Hepatic stellate cell (primary cell): ENCODE data around the gene SDK1.

Source experiments
- DNase-seq: peaks from one replicate; pipeline ENCODE4 v3.0.0; 2011; ENCODE audit warnings: low spot score

The SDK1 gene

GRCh38 chr7:4135301-4135700, 834.2 kb downstream of the SDK1 start:
- no peak for DNase-seq

- DNase-seq = no peak
Observed at GRCh38 chr7:4136036-4136435, 835.0 kb downstream of the SDK1 start.

DNA sequence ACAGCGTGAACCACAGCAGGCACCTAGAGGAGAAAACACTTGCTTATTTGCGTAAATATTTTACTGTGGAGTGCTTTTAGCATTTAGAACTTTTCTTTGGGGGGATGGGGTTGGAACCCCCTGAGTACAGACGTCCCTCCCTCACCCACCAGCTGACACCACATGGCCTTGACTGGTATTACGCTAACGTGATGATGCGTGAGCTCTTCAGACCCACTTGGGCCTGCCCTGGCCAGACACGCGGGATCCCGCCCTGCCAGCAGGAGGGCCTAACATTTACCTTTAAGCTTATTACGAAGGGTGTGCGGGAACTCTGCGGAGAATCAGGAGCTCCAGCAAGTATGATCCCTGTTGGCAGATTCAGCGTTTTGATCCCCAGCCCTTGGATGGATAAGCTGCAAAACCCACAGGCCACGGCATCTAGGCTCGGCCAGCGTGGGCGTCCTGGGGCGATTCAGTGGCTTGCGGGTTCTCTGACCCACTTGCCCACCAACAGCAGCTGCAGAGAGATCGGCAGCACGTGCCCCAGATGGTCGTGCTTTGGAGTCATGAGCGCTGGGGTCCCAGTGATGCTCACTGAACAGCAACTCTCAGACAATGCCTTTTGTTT, 835.6 kb downstream of the SDK1 start:
- no peak for DNase-seq

DNA sequence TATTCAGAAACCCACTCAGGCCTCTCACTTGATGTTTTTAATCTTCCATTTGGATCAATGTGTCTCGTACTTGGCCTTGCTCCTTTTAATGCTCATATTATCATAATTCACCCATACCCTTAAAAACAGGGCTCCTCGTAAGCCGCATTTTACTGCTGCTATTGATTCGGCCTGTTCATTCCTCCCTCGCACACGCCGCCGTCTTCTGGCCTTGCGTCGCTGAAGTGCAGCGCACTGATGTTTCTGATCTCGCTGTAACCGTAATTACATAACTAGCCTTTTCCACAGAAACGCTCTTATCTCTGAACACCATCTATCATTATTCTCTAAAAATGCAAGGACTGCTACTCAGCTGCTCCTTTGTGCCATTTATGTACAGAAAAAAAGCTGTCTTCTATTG, 836.5 kb downstream of the SDK1 start:
- DNase-seq = no peak

DNA sequence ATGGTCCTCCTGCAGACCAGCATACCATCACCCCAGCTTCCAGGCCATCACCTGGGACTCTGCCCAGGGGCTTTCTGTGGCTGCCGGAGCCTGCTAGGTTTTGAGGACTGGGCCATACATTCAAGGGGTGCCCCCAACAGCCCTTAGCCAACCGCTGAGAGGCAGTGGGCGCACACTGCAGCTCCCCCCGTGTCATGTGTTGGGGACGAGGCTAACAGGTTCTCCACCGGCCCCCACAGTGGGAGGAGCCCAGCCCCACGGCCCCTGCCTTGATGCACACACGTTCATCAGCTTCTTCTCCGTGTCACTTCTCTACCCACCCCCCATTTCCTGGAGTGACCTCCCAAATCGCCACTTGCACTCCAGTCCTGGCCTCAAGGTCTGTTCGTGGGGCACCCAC, 837.8 kb downstream of the SDK1 start:
- no peak for DNase-seq

DNA sequence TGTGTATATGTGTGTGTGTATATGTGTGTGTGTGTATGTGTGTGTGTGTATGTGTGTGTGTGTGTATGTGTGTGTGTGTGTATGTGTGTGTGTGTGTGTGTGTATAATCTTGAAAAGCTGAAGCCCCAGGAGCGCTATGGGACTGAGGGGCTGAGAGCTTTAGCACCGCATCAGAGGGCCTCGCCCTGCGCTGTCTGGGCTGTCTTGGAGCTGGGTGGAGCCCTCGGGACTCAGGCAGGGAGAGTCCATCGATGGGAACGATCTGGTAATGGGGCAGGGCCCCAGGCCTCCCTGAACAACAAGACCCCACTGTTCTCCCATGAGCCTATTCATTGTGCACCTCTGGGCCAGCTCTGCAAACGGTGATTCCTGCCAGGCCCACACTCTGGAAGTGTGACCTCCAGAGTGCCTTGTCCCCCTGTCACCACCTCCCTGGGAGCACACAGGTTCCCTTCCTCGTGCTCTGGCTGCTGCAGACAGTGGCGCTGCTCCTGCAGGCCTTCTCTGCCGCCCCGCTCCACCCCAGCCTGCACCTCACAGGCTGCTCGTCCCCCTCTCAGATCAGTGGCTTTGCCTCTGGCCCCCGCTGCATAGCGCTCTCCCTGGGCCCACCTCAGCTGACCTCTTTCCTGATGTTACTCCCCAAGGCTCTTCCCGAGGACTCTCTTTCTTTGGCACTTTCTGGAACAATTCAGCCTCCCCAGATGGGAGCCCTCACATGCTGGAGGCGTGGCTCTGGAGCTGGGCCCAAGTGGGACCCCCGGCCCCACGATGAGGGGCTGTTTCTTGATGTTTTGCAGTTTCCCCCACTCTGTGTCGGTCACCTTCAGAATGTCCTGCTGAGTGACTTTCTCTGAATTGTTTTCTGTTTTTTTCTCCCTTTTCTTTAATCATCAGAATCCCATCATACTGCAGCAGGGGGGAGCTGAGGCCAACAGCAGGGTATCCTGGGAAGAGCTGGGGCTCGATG, 838.9 kb downstream of the SDK1 start:
- DNase-seq = no peak

GRCh38 chr7:4140933-4141332, 839.9 kb downstream of the SDK1 start:
- no peak for DNase-seq

- no peak for DNase-seq
Observed at GRCh38 chr7:4143006-4143405, 842.0 kb downstream of the SDK1 start.

- DNase-seq = no peak
Observed at GRCh38 chr7:4143511-4144171, 842.6 kb downstream of the SDK1 start.

GRCh38 chr7:4144172-4144701, 843.2 kb downstream of the SDK1 start:
- no peak for DNase-seq

- no peak for DNase-seq
Observed at GRCh38 chr7:4144811-4145510, 843.9 kb downstream of the SDK1 start.

DNA sequence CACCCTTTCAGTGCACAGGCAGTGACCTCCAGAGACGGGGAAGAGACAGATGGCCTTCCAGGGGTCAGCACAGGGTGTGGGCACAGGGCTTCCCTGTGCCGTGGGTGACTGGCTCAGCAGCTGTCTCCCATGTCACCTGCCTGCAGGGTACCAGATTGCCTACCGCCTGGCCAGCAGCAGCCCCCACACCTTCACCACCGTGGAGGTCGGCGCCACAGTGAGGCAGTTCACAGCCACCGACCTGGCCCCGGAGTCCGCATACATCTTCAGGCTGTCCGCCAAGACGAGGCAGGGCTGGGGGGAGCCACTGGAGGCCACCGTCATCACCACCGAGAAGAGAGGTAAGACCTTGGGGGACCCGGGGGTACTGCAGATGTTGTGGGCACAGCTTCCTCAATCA, 844.5 kb downstream of the SDK1 start:
- DNase-seq = no peak

DNA sequence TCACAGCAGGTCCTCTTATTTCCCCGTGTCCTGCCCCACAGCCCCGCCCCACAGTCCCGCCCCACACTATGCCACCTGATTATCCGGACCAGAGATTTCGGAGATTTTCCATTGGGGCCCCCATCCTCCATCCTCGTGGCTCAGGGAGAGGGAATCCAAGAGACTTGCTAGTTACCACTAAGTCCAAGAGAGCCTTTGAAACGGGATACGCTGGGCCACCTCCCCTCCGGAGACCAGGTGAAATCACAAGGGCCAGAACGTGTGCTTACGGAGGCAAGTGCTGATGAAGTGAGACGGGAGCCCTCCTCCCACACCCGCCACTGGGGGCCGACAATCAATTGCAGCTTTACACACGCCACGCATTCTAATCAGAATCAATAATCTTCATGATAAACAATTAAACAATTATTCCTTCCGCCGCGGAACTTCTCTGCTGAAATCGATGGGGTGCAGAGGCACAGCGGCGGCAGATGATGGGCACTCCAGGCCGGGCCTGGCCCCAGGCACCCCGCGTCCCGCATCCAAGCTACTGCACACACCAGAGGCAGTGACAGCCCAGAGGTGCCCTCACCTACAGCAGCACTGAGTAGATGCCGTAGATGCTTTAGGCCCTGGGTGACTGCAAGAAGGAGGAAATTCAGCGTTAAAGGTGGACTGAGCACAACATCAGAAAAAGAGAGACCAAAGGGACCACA, 847.0 kb downstream of the SDK1 start:
- DNase-seq = no peak

DNA sequence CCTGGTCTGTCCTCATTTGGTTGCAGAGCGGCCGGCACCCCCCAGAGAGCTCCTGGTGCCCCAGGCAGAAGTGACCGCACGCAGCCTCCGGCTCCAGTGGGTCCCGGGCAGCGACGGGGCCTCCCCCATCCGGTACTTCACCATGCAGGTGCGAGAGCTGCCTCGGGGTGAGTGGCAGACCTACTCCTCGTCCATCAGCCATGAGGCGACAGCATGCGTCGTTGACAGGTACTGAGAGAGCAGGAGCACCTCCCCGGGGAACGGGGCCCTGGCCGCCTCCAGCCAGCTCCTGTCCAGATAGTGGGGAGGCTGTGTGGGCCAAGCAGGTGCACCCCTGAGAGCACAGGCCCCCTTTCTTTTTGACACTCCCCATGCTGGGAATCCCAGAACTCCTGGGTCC, 848.2 kb downstream of the SDK1 start:
- no peak for DNase-seq

- DNase-seq = no peak
Observed at GRCh38 chr7:4149645-4150044, 848.6 kb downstream of the SDK1 start.

- DNase-seq = no peak
Observed at GRCh38 chr7:4150731-4151130, 849.7 kb downstream of the SDK1 start.

DNA sequence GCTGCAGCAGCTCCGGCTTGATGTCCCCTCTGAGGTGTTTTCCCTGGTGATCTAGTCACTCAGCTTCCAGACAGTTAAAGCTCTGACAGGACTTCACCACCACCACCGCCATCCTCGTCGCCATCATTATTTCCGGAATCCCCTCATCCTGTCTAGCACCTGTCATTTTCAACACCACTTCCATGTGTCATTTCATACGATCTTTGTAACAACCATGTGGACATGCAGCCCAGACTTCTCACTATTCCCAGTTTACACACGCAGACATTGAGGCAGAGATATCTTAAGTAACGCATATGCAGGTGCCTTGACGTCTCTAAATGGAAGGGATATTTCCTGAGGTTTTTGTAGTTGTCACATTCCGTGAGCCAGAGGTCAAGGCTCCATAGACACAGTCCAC, 850.5 kb downstream of the SDK1 start:
- no peak for DNase-seq

DNA sequence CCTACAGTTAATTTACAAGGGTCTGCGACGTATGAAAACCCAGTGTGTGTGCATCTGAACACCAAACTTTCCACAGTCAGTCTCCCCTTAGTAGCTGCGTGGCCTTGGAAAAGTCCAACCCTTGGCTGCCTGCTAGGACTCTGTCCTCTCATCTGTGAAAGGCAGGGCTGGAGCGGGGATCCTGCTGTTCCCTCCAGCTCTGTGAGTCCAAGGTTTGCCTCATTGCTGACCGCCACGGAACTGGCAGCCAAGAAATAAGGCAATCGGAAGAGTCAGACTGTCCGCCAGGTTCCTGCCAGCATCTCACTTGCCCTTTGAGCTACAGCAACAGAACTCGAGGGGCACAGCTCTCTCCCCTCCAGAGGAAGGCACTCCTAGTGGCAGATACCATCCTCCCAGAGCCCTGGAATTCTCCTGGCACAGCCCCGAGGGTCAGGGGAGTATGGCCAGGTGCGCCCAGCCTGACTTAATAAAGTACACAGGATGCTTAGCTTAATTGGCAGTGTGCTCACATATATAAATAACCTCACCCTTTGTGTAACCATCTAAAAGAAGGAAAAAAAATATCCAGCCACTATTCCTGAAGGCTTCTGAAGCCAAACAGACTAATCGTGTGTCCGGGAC, 851.0 kb downstream of the SDK1 start:
- no peak for DNase-seq

DNA sequence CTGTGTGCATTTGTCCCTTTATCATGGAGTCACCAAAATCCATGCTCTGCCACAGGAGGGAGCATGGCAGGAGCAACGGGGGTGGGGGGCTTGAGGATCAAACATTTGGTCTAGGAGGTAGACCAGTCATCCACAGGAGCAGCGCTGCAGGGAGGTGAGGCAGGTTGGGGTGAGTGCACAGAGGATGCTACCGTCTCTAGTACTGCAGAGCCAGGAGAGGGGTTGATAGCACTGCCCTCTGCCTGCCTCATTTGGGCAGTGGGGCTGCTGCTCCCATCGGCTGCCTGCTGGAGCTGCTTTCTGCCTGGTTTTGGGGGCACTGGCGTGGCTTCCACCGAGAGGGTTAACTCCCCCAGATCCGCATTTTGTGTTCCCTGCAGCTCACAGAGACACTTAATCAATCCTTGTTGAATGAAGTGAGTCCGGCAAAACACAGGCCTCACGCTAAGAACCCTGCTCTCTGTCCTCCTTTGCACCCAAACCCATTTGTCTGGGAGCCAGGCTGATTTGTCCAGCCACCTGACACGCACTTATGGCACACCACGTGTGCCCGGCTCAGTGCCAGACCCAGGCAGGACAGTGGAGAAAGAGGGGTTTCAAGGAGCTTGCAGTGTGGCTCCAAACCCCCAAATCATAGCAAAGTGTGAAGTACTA, 854.0 kb downstream of the SDK1 start:
- DNase-seq = no peak

GRCh38 chr7:4156190-4156589, 855.1 kb downstream of the SDK1 start:
- no peak for DNase-seq

GRCh38 chr7:4157651-4158050, 856.6 kb downstream of the SDK1 start:
- DNase-seq = no peak
